GM08714 (cell line): ENCODE measurements around the gene RTL5.

Experiments
- H3K4me3 ChIP-seq: fragments of 200-500 bp; sonication (Bioruptor generic); 2 replicates; pipeline ENCODE4 v1.5.1; 2014; ENCODE audit warnings: mild to moderate bottlenecking, low read length, inconsistent platforms
- ZNF274 ChIP-seq: IDR thresholded peaks from 2 replicates; pipeline ENCODE4 v1.6.1; 2012; ENCODE audit warnings: mild to moderate bottlenecking, low read depth, low read length

The RTL5 gene

GRCh38 chrX:72088761-72089160, 43.0 kb downstream of the RTL5 start:
- H3K4me3 ChIP-seq: no peak overlapping the region
- TF ChIP-seq ZNF274: no peak

DNA sequence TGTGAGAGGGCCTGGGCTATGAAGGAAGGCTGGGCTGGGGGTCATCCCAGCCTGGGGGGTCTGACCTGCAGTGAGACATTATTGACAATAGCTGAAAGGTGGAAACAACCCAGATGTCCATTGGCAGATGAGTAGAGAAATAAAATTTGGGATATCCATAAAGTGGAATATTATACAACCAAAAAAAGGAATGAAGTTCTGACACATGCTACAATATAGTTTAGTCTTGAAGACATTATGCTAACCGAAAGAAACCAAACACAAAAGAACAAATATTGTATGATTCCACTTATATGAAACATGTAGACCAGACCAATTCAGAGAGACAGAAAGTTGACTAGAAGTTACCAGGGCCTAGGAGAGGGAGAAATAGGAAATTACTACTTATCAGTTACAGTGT, 44.7 kb downstream of the RTL5 start:
- no peak overlapping the region for H3K4me3 ChIP-seq
- no peak for TF ChIP-seq ZNF274

DNA sequence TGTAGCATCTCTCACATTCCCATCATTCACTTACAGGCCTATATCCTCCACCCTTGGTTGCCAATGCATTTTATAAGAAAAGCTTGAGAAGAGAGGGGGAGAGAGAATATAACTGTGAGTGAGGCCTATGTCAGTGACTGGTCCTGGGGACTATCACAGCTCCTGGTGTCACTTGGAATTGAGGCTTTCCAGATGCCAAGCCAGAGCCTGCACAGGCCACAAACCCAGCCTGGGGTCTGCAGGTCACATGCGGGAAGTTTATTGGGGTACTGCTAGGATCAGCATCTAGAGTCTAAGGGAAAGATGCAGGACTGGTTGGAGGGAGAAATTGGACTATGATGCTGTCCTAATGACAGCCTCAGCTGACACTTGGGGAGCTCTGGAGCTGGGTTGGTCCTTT, 47.6 kb downstream of the RTL5 start:
- TF ChIP-seq ZNF274: no peak
- H3K4me3 ChIP-seq: no peak overlapping the region

DNA sequence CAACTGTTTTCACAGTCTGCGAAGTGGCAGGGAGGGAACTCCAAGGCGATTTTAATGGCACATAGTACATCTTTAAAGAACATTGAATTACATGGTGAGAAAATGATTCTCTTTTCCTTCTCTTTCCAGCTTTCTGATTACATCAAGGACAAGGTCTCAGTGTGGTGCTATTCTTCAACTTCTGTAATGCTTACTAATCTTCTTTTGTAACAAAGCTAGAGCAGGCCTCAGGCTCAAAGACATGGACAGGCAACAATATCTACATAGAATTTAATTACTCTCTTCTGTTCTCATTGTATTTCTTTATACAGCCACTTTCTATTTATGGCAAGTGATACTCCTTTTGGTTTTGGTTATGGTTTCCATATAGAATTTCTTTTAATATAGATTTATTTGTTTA, 48.4 kb downstream of the RTL5 start:
- H3K4me3 ChIP-seq: no peak overlapping the region
- no peak for TF ChIP-seq ZNF274

DNA sequence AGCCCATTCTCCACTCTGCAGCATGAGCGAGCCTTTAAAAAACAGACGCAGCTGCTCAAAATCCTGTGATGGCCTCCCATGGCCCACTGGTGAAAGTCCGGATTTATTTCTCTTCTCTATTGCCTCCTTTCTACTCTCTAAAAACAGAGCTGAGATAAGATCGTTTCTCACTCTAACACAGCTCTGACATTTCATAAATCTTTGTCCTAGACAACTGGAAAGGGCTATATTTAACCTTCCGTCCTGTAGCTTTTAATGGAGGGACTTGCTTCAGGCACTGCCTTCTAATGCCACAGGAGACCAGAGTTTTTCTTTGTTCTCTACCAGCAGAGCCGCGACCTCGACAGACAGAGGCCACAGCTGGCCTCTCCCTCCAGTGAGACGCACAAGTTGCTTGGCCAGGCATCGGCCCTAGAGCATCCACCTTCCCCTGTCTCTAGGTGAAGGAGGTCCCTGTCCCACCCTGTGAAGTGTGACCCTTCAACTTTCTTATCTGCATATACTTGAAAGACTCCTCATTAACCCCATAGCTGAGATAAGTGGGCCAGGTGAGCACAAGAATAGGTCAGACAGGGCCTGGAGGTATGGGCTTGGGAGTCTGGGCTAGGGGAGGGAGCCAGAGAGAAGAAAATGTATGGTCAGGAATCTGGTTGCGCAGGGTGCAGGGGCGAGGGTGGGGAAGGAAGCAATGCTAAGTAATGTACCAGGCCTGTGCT, 50.0 kb downstream of the RTL5 start:
- H3K4me3 ChIP-seq: no peak overlapping the region
- no peak for TF ChIP-seq ZNF274

DNA sequence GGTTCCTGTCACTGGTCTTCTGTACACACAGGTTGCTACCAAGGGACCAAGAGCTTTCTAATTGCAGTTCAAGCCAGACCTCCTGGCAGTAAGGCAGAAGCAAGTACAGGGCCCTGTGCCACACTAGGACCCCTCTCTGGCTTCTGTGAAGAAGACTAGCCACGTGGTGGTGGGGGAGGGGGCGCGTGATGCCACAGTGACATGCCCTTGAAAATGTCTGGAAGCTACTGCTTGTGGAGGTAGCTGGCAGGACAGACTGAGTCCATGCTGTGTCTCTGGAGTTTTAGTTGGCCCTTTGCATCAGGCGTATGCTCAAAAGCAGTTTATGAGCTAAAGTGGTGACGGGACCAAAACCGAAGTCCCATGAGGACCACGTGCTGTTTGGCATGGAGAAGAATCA, 50.9 kb downstream of the RTL5 start:
- H3K4me3 ChIP-seq: no peak overlapping the region
- no peak for TF ChIP-seq ZNF274

DNA sequence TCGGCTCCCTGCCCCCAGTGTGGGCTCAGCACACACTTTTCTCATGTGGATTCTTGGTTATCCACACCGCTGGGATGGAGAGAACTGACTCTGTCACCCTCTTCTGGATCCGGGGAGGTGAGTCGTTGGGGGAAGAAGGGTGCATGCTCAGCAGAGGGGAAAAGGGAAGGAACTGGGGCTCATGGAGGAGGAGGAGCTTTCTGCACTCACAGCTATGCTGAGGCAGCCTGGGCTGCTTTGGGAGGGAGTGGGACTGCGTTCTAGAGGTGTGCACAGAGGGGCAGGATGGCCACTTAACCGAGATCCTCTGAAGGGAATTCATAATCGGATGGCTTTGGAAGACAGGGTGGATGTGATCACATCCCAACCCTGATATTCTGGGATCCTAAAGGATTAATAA, 51.6 kb downstream of the RTL5 start:
- H3K4me3 ChIP-seq: no peak overlapping the region

GRCh38 chrX:72079607-72080006, 52.1 kb downstream of the RTL5 start:
- H3K4me3 ChIP-seq: no peak overlapping the region
- no peak for TF ChIP-seq ZNF274

More for the DNA sequence above, 51.6 kb downstream of the RTL5 start:
- TF ChIP-seq ZNF274: no peak

DNA sequence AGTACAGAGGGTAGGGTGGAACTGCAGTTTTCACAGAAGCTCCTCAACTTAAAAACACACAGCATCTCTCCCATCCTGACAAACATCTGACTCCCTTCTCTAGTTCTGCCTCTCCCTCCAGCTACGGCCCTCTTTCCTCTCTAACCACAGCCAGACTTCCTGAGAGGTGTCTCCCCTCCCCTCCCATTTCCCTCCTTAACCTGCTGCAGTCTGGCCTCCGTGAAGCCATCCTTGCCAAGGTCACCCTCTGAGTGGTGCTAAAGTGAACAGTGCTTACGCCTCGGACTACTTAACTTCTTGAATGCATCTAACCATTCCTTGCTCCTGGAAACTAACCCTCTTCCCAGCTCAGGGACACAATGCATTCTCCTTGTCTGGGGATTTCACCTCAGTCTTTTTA, 53.3 kb downstream of the RTL5 start:
- no peak overlapping the region for H3K4me3 ChIP-seq
- TF ChIP-seq ZNF274: no peak
